UCSD-AML1 (cell line): ENCODE results near the gene SRPRB.

Source experiments
- DNase-seq: peaks from one replicate; lab custom pipeline; 2025; ENCODE audit not compliant: unreplicated experiment; lab: John Stamatoyannopoulos, UW

SRPRB gene

DNA sequence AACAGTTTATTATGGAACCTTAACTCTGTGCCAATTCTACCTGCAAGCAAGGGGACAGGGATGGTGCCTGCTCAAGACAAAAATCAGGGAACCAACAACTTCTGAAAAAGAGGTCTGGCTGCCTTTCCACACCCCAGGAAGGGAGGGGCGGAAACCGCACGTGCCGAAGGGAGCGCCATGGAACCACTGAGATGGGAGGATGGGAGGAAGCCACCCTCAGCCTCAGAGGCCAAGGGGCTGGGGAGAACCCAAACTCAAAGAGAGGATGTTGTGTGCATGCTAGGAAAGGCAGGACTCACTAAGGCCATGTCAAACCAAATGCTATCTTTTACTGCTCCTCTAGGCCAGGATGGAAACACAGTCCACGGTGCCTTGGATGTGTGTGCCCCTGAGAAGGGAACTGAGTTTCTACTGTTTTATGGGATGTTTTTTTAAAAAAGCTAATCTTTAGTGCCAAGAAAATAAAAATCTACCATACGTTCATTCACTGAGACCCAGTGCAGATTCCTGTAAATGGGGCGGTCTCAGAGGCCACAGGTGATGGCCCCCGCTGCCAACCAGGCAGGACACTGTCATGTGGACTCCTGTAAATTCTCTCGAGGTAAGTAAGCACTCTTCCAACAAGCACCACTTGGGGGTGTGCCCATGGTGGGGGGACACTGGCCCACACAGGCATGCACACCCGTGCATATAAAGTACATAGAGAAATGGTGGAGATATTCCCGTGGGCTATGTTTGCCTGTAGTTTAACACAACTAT, 20.5 kb downstream of the SRPRB start:
- no peak for DNase-seq

DNA sequence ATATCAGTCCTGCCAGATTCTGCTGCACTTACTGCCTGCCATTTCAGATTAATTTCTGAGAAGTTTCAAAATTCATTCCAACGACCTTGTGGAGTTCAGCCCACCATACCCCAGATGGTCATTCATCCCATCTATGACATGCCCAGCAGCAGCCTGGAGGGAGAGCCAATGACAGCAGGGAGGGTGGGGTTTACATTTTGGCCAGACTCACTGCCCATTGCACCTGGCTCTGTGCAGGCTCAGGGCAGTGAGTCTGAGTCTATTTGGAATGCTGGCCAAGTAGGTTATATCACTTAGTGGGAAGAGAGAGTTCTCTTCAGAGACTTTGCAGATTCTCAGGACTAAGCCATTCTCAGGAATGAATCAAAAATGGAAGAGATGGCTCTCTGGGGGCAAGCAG, 21.5 kb downstream of the SRPRB start:
- DNase-seq: no peak

DNA sequence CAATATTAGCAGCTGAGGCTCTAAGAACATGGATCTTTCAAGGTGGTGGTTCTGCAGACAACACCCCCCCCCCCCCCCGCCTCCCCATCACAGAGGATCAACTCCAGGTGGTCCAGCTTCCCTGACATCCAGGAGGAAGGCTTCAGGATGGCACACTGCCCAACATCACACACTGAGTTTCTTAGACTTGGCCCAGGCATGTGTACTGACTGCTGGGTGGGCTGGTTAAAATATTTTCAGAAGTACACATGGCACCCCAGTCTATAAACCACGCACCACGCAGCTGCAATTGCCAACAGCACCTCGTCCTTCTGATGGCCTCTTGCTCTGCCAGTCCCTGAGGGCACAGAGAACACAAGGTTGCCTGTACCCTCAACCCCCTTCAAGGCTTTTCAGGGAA, 22.1 kb downstream of the SRPRB start:
- no peak for DNase-seq

DNA sequence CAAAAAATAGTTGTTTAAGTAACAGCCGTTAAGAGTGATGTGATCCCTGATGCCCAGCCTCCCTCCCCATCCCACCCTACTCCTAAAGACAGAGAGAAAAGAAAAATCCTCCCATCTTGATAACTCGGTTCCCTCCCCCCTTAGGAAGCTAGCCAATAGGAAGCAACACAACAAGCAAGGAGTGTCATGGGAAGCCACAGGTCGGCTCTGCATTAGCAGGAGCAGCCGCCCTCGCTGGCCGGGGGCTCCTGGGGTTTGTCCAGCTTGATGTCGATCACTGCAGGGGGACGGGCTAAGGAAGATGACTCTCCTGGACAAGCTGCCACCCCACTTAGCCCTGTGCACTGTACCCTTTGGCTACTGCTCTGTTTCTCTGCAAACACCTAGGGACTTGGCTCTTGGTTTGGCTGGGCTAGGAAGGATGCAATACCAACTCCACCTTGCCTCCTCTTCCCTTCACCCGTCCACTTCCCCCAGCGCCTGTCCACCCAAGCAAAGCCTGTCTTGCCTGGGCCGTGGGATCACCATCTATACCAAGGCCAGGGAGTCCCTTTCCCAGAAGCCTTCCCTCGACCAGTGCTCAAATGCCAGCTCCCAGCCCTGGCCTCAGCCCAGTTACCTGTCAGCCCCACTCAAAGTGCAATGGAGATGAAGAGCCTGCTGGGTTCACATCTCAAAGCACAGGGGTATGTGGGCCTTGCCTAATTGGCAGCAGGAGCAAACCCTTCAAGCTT, 23.1 kb downstream of the SRPRB start:
- DNase-seq: no peak

DNA sequence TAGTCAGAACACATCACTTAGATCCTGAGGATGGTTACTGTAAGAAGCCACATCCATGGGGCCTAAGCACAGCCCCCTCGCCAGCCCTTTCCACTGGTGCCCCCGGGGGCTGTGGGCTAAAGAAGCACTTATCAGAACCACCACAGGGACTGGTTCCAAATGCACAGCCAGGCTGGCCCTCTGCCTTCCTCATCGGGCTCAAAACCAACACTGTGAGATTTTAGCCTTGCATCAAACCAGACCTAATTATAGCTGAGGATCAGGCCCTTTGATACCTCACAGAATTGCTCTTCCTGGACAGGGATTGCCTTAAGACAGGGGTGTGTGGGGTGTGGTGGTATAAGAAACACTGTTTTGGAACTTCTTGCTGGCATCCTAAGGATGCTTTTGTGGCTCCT, 23.7 kb downstream of the SRPRB start:
- DNase-seq: no peak

DNA sequence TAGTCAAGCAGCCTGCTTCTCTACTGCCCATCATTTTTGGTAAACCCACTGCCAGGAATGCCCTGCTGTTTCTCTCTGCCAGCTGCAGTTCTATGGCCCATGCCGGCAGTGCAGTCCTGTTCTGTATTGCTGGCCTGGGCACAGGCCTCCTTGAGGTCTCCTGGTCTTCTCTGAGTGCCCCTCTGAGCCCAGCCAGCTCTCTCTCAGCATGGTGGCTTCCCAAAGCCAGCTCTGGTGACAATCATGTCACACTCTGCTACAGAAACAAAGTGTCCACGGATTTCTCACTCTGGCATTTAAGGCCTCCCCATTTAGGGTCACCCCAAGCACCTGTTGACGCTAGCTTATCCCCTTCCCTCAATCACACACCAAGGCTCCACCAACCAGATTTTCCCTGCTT, 24.5 kb downstream of the SRPRB start:
- no peak for DNase-seq

DNA sequence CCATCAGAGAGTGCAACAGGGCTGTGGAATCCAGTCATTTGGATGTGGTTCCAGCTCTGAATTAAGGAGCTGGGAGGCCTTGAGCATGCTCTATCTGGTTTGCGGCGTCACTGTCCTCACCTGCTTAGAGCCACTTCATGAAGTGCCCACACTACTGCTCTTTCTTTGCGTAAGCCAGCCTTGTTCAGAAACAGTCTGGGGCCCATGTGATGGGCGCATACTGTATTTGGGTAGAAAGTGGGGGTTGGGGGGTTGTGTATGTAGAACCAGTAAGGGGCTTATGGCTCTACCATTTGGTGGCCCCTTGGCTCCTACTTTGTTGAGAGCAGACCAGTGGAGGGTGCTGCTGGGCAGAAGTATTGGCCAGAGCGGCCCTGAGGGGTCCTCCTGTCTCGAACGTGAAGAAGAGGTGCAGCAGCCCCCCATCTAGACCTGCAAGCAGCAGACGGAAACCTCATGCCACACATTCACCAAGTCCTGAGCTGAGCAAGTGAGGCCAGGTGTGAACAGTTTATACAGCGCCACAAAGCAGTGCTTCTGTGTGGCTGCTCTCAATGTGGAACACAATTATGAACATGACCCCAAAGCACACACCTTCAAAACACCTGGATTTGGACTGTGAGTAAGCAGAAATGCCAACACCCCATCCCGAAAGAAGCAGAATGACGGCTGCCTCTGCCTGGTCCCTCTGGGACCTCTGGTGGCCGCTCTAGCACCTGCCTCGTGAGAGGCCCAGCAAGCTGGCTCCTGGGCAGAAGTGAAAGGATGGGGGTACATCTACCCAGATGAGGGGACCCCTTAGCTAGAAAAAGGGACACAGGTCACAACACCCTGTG, 26.6 kb downstream of the SRPRB start:
- no peak for DNase-seq

DNA sequence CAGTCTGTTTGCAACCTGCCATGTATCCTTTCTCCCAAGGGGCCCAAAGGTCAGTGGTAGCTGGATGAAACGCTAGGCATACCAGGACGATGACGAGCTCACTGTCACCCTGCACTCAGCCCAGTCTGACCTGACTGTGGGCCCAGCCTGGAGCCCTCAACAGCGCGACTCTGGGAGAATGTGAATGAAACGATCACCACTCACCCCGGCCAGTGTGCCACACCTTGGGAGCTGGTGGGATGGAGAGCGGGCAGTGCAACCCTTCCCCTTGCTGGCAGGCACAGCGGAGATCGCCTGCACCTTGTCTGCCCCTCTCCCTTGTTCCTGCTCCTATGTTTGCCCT, 27.2 kb downstream of the SRPRB start:
- DNase-seq: no peak

DNA sequence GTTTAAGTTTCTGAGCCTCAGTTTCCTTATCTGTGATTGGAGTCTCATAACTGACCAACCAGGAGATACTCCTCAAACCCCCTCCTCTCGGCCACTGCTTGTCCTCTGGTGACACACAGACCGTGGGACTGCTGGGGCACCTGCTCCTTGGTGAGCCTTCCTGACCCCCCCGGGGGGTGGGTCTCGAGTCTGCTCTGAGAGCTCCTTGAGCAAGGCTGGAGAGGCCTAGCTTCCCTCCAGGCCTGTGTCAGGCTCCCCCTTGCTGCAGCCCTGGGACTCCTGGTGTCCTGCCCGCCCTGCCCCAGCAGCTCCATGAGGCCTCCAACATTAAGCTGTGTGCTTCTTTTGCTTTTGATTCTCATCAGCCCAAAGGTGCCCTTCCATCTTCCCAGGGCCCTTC, 27.7 kb downstream of the SRPRB start:
- DNase-seq: no peak

DNA sequence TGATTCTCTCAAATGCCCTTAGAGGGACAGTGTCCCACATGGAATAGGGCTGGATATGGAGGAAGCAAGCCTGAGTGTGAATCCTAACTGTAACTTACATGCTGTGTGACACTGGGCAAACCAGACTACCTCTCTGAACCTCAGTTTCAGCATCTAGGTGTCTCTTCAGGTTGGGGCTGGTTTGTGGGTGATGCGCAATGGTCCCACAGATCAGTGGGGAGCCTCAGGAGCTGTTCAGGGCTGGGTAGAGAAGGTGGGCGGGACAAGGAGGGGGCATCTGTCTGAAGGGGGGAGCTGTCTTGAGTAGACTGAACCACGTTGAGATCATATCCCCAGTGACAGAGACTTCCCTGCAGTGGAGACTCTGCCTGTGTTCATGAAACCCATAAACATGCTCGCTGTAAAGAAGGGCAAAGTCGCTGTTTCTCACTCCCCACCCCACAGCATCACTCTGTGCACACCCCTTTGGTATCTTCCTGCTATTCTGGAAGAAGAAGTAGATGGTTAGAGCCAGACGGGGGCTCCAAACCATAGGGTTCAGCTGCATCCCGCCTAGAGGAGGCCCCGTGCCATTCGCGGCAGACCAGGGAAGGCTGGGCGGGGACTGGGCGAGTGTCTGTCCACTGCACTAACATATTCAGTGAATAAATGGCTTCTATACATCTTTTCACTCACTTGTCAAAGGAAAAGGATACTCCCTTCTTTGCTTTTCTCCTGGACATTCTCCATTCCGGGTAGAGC, 28.4 kb downstream of the SRPRB start:
- DNase-seq: no peak

DNA sequence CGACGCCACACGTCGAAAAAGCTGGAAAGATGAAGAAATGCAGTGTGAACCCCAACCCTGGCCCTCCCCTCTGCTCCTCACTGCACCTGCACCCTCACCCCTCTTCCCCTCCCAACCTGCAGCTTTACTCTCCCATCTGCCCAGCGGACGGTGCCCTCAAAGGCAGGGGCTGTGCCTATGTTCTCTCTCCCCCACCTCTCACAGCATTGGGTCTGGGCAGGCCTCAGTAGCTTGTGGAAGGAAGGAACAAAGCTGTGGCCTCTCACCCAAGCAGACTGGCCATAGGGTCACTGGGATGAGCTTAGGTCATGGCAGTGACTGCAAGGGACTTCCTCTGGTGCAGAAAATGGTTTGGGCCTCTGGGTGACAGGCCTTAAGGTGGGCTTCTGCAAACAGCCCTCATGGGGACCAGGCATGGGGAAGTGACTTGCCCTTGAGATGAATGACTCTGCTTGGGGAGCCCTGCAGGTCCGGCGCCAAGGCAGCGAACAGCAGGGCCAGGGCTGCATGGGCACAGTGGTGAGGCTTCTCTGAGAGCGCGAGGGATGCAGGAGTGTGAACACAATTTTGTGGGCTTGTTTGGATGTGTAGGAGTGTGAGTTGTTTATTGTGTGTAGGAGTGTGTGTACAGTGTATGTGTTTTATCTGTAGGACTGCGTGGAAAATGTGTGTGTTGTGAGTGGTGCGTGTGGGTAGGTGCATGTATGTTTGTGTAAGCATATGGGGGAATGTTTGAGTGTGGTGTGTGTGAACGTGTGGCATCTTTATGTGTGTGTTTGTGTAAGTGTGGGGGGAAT, 29.2 kb downstream of the SRPRB start:
- no peak for DNase-seq

DNA sequence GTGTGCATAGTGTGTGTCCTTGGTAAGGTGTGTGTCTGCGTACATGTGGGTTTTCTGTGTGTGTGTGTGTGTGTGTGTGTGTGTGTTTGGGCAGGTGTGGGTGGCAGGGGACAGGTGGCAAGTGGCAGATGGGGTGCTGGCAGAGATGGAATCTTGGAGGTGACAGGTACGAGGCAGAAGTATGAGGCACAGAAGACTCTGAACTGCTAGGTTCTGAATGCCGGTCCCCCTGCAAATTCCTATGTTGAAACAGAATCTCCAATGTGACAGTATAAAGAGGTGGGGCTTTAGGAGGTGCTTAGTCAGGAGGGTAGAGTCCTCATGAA, 29.8 kb downstream of the SRPRB start:
- DNase-seq: no peak

DNA sequence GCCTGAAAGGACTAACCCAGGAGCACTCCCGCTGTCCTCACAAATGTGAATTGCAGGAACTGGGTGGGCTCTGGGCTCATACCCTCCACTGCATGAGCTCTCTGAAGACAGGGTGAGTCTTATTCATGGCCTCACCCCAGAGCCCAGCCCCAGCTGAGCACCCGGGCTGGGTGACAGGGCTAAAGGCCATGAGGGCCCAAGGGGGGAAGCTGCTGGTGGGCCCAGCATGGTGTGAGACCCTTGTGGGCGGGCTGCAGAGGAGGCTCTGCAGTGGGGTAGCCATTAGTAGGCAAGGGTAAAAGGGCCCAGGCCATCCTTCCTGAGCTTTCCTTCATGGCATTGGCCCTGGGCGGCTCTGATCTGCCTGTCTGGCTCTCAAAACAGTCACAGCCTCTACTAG, 30.3 kb downstream of the SRPRB start:
- DNase-seq: no peak

DNA sequence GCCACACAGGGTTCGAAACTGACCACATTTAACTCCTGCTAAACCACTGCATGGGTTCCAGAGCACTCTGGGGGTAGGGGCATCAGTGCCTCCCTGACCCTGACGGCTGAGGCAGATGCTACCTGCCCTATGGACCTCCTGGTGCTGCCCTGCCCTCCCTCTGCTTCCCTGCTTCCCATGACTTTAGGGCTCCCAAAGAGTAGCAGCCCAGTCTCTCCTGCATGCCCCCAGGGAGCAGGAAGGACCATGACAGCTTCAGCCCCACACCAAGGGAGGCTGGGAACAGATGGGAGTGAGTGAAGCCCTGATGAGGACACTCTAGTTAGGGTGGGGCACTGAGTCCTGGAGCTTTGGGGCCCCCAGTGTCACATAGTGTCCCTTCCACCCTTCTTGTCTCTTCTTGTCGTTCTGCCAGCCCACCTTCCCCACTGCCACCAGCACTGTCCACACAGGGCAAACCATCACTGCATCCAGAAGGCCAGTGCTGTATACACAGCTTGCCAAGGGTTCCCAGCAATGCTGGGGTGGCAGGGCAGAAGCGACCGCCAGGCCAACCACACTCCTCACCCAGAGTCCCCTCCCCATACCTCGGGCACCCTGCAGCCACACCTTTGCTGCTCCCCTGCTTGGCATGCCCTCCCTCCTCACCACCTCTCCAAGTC, 31.0 kb downstream of the SRPRB start:
- no peak for DNase-seq

DNA sequence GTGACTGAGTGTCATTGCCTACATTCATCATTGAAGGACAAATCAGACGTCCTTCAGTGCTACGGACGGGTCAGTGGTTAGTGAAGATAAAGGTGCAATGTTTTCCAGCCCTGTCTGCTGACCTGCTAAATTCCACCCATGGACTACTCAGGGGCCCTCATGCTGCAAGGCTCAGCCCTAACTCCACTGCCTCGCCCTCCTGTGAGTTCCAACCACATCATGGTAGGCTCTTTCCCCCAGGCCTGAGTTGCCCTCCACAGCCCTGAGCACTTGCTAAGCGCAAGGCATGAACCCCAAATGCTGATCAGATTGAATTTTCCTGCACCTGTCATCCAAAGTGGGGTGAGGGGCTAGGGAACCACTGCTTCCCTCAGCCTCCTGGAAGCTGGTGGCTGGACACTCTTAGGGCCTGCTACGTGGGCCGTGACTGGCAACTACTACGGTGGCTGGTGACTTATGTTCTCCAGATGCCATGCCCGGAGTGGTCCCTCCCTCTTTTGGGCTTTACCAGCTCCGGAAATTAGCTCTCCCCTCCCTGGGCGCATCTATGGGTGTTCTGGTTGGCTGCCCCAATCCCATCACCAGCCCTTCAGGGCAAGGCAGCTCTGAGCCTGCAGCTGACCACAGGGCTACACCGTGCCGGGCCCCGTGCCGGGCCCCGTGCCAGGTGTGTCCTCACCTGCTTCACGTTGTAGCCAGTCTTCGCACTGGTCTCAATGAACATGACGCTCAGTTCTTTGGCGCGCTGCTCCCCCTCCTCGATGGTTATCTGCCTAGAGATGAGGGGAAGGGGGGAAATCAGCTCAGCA, 32.1 kb downstream of the SRPRB start:
- DNase-seq: no peak

DNA sequence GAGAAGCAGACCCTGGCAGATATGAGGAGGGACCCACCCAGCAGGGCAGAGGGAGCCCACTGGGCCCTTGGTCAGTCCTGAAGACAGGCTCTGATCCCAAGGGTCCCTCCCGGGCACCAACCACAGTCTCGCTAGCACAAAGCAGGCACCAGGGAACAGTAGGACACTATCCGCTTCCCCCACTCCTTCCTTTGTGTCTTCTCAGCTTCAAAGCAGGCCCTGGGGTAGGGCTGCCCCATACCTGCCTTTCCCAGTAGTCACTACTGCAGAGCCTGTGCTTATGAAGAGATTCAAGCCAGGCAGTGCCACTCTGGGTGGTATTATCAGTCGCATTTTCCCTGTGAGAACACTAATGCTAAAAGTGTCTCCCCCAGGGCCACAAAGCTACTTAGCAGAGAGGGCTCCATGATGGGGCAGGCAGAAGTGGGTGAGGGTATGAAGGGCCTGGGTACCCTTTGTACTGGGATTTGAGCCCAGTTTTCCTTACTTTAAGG, 32.7 kb downstream of the SRPRB start:
- DNase-seq: no peak

DNA sequence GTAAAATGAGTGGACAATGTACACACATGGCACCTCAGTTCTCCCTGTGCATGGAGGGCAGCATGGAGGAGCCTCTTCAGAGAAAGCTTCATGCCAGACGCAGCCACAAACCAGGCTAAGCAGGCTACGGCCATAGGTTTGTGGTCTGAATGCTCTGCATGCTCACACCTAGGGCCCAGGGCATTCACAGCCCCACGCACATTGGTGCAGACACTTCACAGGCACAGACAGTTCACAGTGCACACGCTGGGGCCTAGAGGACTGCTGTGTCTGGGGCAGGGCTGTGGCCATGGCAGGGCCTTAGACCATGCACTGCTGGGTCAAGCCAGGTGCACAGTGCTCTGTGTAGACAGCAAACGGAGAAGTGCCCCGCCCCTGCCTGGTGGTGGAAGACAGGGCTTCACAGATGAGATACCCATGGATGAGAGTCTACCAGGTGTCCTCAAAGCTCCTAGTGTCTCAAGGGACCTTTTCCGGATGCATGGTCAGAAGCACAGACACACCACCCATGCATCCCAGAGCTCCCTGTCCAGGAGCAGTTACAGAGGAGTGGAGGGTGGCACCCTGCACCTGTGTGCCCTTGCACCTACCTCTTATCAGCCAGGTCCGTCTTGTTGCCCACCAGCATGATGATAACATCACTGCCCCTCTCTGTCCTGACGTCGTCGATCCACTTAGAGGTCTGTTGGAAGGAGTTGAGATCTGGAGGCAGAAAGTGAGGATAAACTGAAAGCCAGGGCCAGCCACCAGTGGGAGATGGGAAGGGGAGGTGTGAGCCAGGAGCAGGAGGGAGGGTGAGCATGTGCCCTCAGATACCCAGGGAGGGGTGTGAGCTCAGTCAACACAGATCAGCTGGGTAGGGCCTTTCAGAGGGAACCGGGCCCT, 33.5 kb downstream of the SRPRB start:
- no peak for DNase-seq

DNA sequence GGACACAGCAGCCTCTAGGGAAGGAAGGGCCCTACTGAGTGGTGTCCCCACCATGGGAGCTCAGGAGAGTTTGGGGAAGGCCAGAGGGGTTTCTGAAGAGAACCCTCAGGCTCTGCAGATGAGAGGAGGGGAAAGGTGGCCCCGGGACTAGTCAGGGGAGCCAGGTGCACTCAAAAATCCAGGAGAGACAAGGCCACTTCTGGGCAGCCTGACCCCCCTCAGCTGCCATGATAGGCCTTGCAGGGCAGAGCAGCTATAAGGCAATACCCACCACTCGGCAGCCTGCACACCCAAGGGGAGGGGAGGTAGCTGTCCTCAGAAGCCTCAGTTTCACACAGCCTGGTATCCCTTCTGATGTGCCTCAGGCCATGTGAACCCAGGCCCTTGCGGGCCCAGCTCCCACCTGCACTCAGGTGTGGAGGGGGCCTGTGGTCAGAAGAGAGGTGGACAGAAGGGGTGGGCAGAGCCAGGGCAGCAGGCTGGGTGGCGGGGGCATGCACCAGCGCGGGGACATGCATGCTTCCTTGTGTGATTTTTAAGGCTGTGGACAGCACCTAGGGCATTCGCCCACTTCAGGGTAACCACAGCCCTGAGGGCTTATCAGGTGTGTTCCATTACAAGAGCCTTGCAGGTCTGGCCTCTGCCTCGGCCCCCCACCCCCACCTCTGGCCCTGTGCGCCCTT, 34.6 kb downstream of the SRPRB start:
- DNase-seq: no peak
